PC-3 (cell line): ENCODE data around the gene PIGU.

Experiments
- CTCF ChIP-seq: fragments of 300-600 bp; sonication (generic); conservative IDR thresholded peaks from 2 replicates; pipeline ENCODE4 v1.5.1; 2017; ENCODE audit warnings: antibody characterized with exemption, low read depth, mild to moderate bottlenecking, low read length
- EZH2 ChIP-seq: fragments of 300-600 bp; sonication (generic); IDR thresholded peaks from one replicate; pipeline ENCODE4 v1.6.1; 2017; ENCODE audit warnings: antibody characterized with exemption, mild to moderate bottlenecking, low read length; ENCODE audit not compliant: unreplicated experiment
- EZH2phosphoT487 ChIP-seq: fragments of 300-600 bp; sonication (generic); IDR thresholded peaks from 2 replicates; pipeline ENCODE4 v1.6.1; 2018; ENCODE audit warnings: mild to moderate bottlenecking, antibody characterized with exemption, low read length, borderline replicate concordance

- no peak for TF ChIP-seq CTCF
- no peak for TF ChIP-seq EZH2
- no peak for TF ChIP-seq EZH2phosphoT487
These were observed 30.3 kb upstream of the PIGU start for GRCh38 chr20:34706912-34707784.
